GM13977 (cell line): Measurements from ENCODE around the gene STXBP4.

ENCODE experiments used
- DNase-seq: peaks from one replicate; pipeline ENCODE4 v3.0.0; 2012; ENCODE audit warnings: low spot score
- in situ Hi-C: fragments of 300-500 bp; cut with MboI; formaldehyde crosslinking; loops from one replicate; pipeline ENCODE4 v1.12.0; 2022; ENCODE audit warnings: low sequenced_read_pairs, low pct_unique_long_range_greater_than_20kb, mixed read lengths, inconsistent platforms; ENCODE audit not compliant: unreplicated experiment
- TF ChIP-seq, protein P1 (sequence below): IDR thresholded peaks from 2 replicates; pipeline ENCODE4 v1.5.1; 2012; ENCODE audit warnings: mild to moderate bottlenecking, control low read depth; ENCODE audit not compliant: insufficient read depth; ENCODE audit errors: extremely low read depth, missing control alignments

The STXBP4 gene

DNA sequence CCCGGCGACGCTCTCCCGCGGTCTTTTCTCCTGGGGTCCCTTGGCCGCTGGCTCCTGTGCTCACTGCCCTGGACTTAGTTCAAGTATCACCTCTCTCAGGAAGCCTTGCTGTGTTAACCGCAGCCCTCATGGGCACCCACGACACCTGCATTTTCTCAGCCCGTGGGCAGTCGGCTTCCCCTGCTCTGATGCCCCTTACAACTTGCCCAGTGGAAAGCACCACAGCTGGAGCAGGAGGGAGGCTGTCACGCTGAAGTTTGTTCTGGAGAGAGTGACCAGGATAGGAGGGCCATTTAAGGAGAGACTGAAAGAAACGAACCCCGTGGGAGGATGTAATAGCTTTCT is 395 bp downstream of the STXBP4 start:
- peak; percentile 22 for DNase-seq
- in situ Hi-C loops: no loop called here
- TF ChIP-seq, protein P1, sequence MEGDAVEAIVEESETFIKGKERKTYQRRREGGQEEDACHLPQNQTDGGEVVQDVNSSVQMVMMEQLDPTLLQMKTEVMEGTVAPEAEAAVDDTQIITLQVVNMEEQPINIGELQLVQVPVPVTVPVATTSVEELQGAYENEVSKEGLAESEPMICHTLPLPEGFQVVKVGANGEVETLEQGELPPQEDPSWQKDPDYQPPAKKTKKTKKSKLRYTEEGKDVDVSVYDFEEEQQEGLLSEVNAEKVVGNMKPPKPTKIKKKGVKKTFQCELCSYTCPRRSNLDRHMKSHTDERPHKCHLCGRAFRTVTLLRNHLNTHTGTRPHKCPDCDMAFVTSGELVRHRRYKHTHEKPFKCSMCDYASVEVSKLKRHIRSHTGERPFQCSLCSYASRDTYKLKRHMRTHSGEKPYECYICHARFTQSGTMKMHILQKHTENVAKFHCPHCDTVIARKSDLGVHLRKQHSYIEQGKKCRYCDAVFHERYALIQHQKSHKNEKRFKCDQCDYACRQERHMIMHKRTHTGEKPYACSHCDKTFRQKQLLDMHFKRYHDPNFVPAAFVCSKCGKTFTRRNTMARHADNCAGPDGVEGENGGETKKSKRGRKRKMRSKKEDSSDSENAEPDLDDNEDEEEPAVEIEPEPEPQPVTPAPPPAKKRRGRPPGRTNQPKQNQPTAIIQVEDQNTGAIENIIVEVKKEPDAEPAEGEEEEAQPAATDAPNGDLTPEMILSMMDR: no peak

DNA sequence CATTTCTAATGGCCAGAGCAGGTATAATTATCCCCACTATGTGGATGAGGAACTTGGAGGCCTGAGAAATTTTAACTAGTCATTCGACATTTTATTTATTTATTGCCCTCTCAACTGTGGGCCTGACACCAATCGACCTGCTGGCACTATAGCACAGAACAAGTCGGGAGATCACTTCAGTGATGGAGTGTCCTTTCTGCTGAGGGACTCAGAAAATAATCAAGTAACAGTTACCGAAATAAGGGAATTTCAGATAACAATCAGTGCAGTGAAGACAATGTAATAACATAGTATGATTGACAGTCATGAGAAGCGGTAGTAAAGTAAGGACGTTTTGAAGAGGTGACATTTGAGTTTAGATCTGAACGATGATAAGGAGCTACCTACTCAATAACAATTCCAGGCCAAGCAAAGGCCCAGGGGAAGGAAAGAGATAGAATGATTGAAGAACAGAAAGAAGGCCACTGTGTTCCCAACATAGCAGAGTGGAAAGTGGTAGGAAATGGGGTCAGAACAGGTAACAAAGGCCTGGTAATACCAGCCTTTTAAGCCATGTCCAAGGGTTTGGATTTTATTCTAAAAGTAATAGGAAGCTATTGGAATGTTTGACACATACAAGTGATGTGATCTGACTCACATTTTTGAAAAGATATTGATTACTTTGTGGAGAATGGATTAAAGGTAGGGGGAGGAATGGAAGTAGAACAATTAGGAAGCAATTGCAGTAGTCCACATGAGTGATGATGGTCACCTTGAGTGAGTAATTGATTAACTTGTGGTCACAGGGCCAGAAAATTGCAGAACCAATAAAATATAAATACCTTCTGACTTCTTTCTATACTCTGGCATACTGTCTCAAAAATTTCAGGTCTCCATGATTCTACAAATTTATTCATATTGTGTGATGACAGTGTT is 1.4 kb downstream of the STXBP4 start:
- in situ Hi-C loops: no loop called here
- DNase-seq: no peak
- TF ChIP-seq, protein P1: no peak

DNA sequence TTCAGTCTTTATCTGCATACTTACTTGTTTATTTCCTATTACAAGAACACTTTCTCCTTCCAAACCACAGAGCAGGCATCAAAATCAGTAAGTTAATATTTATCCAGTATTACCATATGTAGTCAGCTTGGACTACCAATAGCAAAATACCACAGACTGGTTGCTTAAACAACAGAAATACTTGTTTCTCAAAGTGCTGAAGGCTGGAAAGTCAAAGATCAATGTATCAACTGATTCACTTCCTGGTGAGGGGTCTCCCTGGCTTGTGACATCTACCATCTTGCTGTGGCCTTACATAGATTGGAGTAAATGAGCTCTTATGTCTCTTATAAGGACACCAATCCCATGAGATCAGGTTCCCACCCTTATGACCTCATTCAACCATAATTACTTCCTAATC is 2.6 kb downstream of the STXBP4 start:
- no peak for DNase-seq
- TF ChIP-seq, protein P1: no peak
- in situ Hi-C loops: no loop called here

DNA sequence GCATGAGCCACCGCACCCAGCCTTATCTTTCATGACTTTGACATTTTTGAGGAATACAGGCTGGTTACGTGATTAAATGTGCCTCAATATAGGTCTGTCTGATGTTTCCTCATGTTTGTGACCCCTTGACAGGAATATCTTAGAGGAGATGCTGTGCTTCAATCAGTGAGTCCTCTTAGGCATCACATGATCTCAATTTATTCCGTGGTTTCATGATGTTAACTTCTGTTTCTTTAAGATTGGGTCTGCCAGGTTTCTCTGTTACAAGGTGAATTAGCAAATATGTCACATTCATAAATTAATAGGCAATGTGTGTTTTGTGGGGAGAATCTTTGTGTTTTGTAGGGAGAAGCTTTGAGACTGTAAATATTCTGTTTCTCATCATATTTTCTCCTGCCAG is 3.3 kb downstream of the STXBP4 start:
- DNase-seq: no peak
- in situ Hi-C loops: no loop called here
- TF ChIP-seq, protein P1: no peak

DNA sequence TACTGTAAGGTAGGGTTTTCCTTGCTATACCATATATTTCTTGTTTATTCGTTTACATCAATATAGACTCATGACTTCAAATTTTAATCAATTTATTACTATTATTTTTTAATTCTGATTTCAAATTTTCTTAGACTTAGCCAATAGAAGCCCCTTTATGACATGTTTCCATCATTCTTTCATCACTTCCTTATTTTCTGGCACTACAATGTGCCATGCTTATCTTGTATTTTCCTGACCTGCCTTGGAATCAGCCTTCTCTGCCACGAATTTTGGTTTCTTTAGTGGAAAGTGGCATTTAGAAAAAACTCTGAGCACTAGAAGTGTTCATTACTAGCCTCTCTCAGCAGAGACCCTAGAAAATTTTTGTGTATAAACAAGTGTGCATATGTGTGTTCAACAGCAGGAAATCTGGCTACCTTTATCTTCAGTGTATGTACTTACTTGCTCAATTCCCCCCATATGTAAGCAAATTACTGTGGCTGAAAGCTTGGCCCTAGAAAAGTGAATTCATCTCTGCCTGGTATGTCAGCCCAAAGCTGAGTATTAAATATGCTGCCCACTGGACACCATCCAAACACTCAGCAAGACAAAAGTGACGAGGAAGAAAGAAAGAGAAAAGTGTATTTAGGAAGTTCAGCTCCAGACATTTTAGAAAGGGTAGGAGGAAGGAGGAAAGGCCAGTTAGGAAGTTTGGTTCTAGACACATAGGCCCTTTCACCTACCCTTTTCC is 4.0 kb downstream of the STXBP4 start:
- TF ChIP-seq, protein P1: no peak
- in situ Hi-C loops: no loop called here

DNA sequence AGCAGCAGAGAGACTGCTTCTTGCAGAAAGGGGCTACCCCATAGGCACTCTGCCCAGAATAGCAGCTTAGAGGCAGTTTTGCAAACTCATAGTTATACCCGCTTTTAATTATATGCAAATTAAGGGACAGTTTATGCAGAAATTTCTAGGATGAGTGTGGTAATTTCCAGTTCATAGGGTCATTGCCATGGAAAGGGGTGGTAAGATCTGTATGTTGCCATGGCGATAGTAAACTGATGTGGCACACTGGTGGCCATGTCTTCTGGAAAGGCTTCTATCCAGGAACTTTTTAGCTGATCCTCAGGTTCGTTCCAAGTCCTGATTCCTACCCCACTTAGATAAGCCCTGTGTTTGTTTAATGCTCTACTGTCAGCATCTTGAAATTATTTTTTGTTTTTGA is 6.2 kb downstream of the STXBP4 start:
- TF ChIP-seq, protein P1: no peak

More for the DNA sequence above, 4.0 kb downstream of the STXBP4 start:
- no peak for DNase-seq

More for the DNA sequence above, 6.2 kb downstream of the STXBP4 start:
- in situ Hi-C loops: loop anchor here (25.0 kb wide), 2 partner anchors 338 to 538 kb away; partner anchors contain the start of gene SMIM36
- no peak for DNase-seq
